Measurements from ENCODE around the gene SHOC2.
A peak's percentile ranks its signal among the peaks of the same experiment; 100 is the strongest.

Gene SHOC2

GRCh38 chr10:110919349-110919931 lies at the start of gene SHOC2:
Gene SHOC2, plus strand, starts transcription at chr10:110919604. Its CDS starts 44,755 bp downstream, at chr10:110964359.
- DNase-seq, result peak; percentile 73 to 99 (median 75)

- DNase-seq, result no peak
Observed at GRCh38 chr10:110870823-110871297, 48.5 kb upstream of the SHOC2 start.

- DNase-seq, result peak; percentile 97 to 98 (median 98)
Observed at GRCh38 chr10:110871298-110872084, 47.9 kb upstream of the SHOC2 start, which contains the start of gene PDCD4. Gene PDCD4, plus strand, starts transcription at chr10:110871928. Its CDS starts 4,100 bp downstream, at chr10:110876028.

GRCh38 chr10:110872145-110872983 lies 47.0 kb upstream of the SHOC2 start:
- peak; percentile 74 to 81 (median 80) for DNase-seq

- no peak for DNase-seq
Observed at GRCh38 chr10:110872984-110873923, 46.1 kb upstream of the SHOC2 start.

- DNase-seq, result no peak
Observed at GRCh38 chr10:110873951-110874350, 45.5 kb upstream of the SHOC2 start.

DNA sequence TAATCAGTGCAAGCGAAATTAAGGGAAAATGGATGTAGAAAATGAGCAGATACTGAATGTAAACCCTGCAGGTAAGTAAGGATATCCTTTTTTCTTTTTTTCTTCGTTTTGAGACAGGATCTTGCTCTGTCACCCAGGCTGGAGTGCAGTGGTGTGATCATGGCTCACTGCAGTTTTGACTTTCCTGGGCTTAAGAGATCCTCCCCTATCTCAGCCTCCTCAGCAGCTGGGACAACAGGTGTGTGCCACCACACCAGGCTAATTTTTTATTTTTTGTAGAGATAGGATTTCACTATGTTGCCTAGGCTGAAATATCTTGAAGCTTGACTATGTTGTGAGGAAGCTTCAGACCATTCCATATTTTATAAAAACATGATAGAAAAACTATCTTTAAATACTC lies 43.4 kb upstream of the SHOC2 start:
- DNase-seq, result no peak

DNA sequence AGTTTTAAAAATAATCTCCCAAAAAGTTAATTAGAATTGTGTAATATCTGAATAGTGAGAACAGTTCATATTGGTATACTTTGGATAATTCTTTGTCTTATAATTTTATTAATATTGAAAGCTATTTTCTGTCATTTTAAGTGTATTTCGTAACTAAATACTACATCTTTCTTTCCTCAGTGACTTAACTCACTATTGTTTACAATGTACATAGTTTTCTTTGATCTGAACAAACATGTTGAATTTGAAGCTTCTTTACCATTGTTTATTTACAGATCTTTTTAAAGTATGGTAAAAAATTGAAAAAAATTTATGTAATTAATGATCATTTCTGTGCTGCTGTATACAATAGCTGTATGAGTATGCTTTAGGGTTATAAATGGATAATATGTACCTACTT lies 42.6 kb upstream of the SHOC2 start:
- DNase-seq, result no peak

GRCh38 chr10:110880012-110880411 lies 39.4 kb upstream of the SHOC2 start:
- DNase-seq, result no peak

DNA sequence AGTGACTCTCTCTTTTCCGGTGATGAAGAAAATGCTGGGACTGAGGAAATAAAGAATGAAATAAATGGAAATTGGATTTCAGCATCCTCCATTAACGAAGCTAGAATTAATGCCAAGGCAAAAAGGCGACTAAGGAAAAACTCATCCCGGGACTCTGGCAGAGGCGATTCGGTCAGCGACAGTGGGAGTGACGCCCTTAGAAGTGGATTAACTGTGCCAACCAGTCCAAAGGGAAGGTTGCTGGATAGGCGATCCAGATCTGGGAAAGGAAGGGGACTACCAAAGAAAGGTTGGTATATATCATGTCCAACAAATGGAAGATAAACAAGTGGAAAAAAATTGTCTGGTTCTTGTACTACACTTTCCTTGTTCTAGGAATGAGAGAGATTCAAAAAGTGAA lies 38.2 kb upstream of the SHOC2 start:
- no peak for DNase-seq

- DNase-seq, result no peak
Observed at GRCh38 chr10:110881905-110882304, 37.5 kb upstream of the SHOC2 start.

DNA sequence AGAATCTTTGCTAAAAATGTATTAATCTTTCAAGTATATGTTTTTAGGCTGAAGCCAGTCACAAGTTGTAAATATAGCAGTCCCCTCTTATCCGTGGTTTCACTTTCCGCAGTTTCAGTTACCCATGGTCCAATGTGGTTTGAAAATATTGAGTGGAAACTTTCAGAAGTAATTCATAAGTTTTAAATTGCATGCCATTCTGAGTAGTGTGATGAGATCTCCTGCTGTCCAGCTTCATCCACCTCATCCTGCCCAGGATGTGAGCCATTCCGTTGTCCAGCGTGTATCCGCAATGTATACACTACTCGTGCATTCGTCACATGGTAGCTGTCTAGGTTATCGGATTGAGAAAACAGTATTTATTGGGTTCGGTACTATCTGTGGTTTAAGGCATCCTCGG lies 35.5 kb upstream of the SHOC2 start:
- DNase-seq, result no peak

GRCh38 chr10:110885932-110886674 lies 33.3 kb upstream of the SHOC2 start:
- DNase-seq, result no peak

DNA sequence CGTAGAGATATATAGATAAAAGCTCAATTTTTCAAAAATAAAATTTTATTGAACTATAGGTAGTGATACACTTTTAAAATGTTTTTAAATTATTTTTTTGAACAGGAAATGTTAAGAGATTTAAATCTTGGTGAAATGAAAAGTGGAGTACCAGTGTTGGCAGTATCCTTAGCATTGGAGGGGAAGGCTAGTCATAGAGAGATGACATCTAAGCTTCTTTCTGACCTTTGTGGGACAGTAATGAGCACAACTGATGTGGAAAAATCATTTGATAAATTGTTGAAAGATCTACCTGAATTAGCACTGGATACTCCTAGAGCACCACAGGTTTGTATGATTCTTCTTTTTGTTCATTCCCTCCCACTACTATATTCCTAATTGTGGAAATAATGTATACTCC lies 31.8 kb upstream of the SHOC2 start:
- DNase-seq, result no peak

GRCh38 chr10:110892602-110893288 lies 26.7 kb upstream of the SHOC2 start:
- DNase-seq, result no peak

- peak; percentile 62 to 83 (median 77) for DNase-seq
Observed at GRCh38 chr10:110893559-110894179, 25.7 kb upstream of the SHOC2 start.

GRCh38 chr10:110897184-110897583 lies 22.2 kb upstream of the SHOC2 start:
- DNase-seq, result no peak

DNA sequence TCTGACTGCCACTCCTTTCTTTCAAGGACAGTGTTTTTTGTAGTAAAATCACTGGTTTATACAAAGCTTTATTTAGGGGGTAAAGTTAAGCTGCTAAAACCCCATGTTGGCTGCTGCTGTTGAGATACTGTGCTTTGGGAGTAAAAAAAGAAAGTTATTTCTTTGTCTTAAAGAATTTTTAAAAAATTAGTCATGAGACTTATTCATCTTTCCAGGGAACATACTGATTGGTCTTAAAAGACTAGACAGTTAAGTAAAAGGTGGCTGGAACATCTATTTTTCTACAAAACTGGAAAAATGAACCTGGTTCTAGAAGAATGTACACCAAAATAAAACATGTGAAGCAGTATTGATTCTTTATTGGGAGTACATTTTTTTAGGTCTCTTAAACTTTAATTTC lies 21.0 kb upstream of the SHOC2 start:
- no peak for DNase-seq

GRCh38 chr10:110900983-110901382 lies 18.4 kb upstream of the SHOC2 start:
- DNase-seq, result no peak
